HEK293 (cell line): ENCODE data around the gene PRPF6.
A peak's percentile ranks its signal among the peaks of the same experiment; 100 is the strongest.

Source experiments
- EGR2 ChIP-seq: fragments of 450-650 bp; formaldehyde crosslinking; IDR thresholded peaks from 2 replicates; pipeline ENCODE4 v1.5.1; 2016; ENCODE audit warnings: low read depth, missing biosample characterization, missing genetic modification characterization
- IKZF3 ChIP-seq: fragments of 450-650 bp; IDR thresholded peaks from 2 replicates; pipeline ENCODE4 v1.5.0; 2018; ENCODE audit warnings: missing biosample characterization, mild to moderate bottlenecking, missing genetic modification characterization, moderate library complexity
- OSR2 ChIP-seq: fragments of 450-650 bp; formaldehyde crosslinking; IDR thresholded peaks from 2 replicates; pipeline ENCODE4 v1.5.1; 2016; ENCODE audit warnings: missing biosample characterization, missing genetic modification characterization
- OVOL3 ChIP-seq: fragments of 450-650 bp; formaldehyde crosslinking; IDR thresholded peaks from 2 replicates; pipeline ENCODE4 v1.5.1; 2016; ENCODE audit warnings: missing biosample characterization, missing genetic modification characterization
- ZFHX2 ChIP-seq: fragments of 450-650 bp; formaldehyde crosslinking; conservative IDR thresholded peaks from 2 replicates; pipeline ENCODE4 v1.5.1; 2016; ENCODE audit warnings: missing biosample characterization, missing genetic modification characterization
- ZNF121 ChIP-seq: fragments of 450-650 bp; formaldehyde crosslinking; IDR thresholded peaks from 2 replicates; pipeline ENCODE4 v1.5.1; 2016; ENCODE audit warnings: missing biosample characterization, missing genetic modification characterization
- ZNF146 ChIP-seq: fragments of 450-650 bp; formaldehyde crosslinking; IDR thresholded peaks from 2 replicates; pipeline ENCODE4 v1.5.1; 2016; ENCODE audit warnings: missing biosample characterization, missing genetic modification characterization
- ZNF157 ChIP-seq: fragments of 450-650 bp; formaldehyde crosslinking; IDR thresholded peaks from 2 replicates; pipeline ENCODE4 v1.5.1; 2016; ENCODE audit warnings: missing biosample characterization, missing genetic modification characterization
- ZNF239 ChIP-seq: fragments of 450-650 bp; formaldehyde crosslinking; IDR thresholded peaks from 2 replicates; pipeline ENCODE4 v1.5.1; 2016; ENCODE audit warnings: missing biosample characterization, missing genetic modification characterization
- ZNF266 ChIP-seq: fragments of 450-650 bp; formaldehyde crosslinking; IDR thresholded peaks from 2 replicates; pipeline ENCODE4 v1.5.1; 2016; ENCODE audit warnings: missing biosample characterization, missing genetic modification characterization, low read depth
- ZNF311 ChIP-seq: fragments of 450-650 bp; formaldehyde crosslinking; IDR thresholded peaks from 2 replicates; pipeline ENCODE4 v1.5.1; 2017; ENCODE audit warnings: missing biosample characterization, missing genetic modification characterization, borderline replicate concordance
- ZNF350 ChIP-seq: fragments of 450-650 bp; formaldehyde crosslinking; IDR thresholded peaks from 2 replicates; pipeline ENCODE4 v1.5.0; 2017; ENCODE audit warnings: missing biosample characterization, mild to moderate bottlenecking, missing genetic modification characterization
- ZNF423 ChIP-seq: fragments of 450-650 bp; formaldehyde crosslinking; IDR thresholded peaks from 2 replicates; pipeline ENCODE4 v1.5.1; 2016; ENCODE audit warnings: missing biosample characterization, missing genetic modification characterization
- ZNF549 ChIP-seq: fragments of 450-650 bp; IDR thresholded peaks from 2 replicates; pipeline ENCODE4 v1.5.1; 2018; ENCODE audit warnings: missing biosample characterization, missing genetic modification characterization, mild to moderate bottlenecking, inconsistent platforms, moderate library complexity
- ZNF610 ChIP-seq: fragments of 450-650 bp; formaldehyde crosslinking; IDR thresholded peaks from 2 replicates; pipeline ENCODE4 v1.5.1; 2016; ENCODE audit warnings: missing biosample characterization, missing genetic modification characterization, borderline replicate concordance
- ZNF623 ChIP-seq: fragments of 450-650 bp; formaldehyde crosslinking; IDR thresholded peaks from 2 replicates; pipeline ENCODE4 v1.5.1; 2016; ENCODE audit warnings: missing biosample characterization, missing genetic modification characterization
- ZNF654 ChIP-seq: fragments of 450-650 bp; formaldehyde crosslinking; IDR thresholded peaks from 2 replicates; pipeline ENCODE4 v1.5.1; 2016; ENCODE audit warnings: low read depth, missing biosample characterization, missing genetic modification characterization
- ZXDB ChIP-seq: fragments of 450-650 bp; formaldehyde crosslinking; IDR thresholded peaks from 2 replicates; pipeline ENCODE4 v1.5.1; 2016; ENCODE audit warnings: missing biosample characterization, missing genetic modification characterization
- TF ChIP-seq, protein P1 (sequence below): fragments of 450-650 bp; formaldehyde crosslinking; IDR thresholded peaks from 2 replicates; pipeline ENCODE4; 2016; ENCODE audit warnings: missing biosample characterization, missing genetic modification characterization
- TF ChIP-seq, protein P2 (sequence below): fragments of 450-650 bp; formaldehyde crosslinking; IDR thresholded peaks from 2 replicates; pipeline ENCODE4 v1.5.1; 2017; ENCODE audit warnings: missing biosample characterization, mild to moderate bottlenecking, missing genetic modification characterization, moderate library complexity
- TF ChIP-seq, protein P3 (sequence below): fragments of 450-650 bp; formaldehyde crosslinking; IDR thresholded peaks from 2 replicates; pipeline ENCODE4 v1.5.1; 2016; ENCODE audit warnings: missing biosample characterization, missing genetic modification characterization
- TF ChIP-seq, protein P4 (sequence below): fragments of 450-650 bp; formaldehyde crosslinking; optimal IDR thresholded peaks from 2 replicates; pipeline ENCODE3; 2016; ENCODE audit warnings: missing biosample characterization, mild to moderate bottlenecking, missing genetic modification characterization
- TF ChIP-seq, protein P5 (sequence below): fragments of 450-650 bp; formaldehyde crosslinking; IDR thresholded peaks from 2 replicates; pipeline ENCODE4 v1.5.1; 2016; ENCODE audit warnings: missing biosample characterization, missing genetic modification characterization
- TF ChIP-seq, protein P6 (sequence below): fragments of 450-650 bp; formaldehyde crosslinking; IDR thresholded peaks from 2 replicates; pipeline ENCODE4 v1.5.1; 2016; ENCODE audit warnings: missing biosample characterization, missing genetic modification characterization, borderline replicate concordance

The PRPF6 gene

DNA sequence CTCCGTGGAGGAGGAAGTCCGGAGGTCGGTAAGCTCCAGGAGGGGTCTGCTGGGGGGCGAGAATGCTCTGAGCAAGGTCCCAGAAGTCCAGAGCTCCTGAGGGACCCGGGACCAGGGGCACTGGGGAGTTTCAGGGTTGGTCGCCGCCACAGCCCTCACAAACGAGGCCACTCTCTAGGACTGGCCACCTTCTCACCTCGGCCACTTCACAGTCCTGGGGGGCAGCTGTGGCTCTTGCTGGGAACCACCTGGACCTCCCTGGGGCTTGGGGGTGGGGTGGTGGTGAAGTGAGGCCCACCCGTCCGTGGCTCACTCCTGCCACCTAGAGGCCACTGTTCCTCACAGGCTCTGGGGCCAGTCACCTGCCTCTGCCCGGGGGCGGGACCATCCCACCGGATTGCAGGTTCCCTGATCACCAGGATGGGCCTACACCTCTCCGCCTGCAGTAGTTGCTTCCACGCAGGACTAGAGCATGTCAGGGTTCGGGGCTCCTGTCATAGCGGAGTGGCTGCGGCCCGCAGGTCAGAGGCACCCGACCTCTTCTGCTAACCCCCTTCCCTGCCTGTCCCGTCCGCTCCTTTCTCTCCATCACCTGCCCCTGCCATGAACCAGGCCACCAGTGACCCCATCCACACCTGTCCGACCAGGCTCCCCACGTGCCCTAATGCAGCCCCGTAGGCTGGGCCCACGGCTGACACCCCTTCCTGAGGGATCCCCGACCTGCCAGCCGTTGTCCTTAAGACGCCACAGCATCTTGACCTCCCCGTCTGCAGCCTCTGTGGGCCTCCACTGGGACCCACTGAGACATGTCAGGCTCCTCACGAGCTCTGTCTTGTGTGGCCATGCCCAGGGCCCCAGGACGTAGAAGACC, 76.9 kb downstream of the PRPF6 start (continued):
- TF ChIP-seq, protein P1, sequence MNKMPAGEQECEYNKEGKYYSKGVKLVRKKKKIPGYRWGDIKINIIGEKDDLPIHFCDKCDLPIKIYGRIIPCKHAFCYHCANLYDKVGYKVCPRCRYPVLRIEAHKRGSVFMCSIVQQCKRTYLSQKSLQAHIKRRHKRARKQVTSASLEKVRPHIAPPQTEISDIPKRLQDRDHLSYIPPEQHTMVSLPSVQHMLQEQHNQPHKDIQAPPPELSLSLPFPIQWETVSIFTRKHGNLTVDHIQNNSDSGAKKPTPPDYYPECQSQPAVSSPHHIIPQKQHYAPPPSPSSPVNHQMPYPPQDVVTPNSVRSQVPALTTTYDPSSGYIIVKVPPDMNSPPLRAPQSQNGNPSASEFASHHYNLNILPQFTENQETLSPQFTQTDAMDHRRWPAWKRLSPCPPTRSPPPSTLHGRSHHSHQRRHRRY (tag by site-specific recombination), result no peak
- TF ChIP-seq ZNF121 (tag by site-specific recombination) (no peak), ZNF623 (tag by site-specific recombination) (no peak), ZFHX2 (peak; percentile 78), ZNF610 (no peak), IKZF3 (tag by site-specific recombination) (no peak), ZXDB (0 out of 2 replicates have a peak, but pooled peaks have one; percentile 38), ZNF157 (tag by site-specific recombination) (no peak), EGR2 (tag by site-specific recombination) (peak; percentile 75), ZNF266 (no peak), OSR2 (tag by site-specific recombination) (no peak; the same call in 1 of the 2 replicates), ZNF239 (tag by site-specific recombination) (no peak), ZNF423 (tag by site-specific recombination) (0 out of 2 replicates have a peak, but pooled peaks have one; percentile 48), ZNF350 (tag by site-specific recombination) (no peak), ZNF654 (tag by site-specific recombination) (peak; percentile 90), ZNF146 (tag by site-specific recombination) (no peak), OVOL3 (tag by site-specific recombination) (no peak), ZNF549 (tag by site-specific recombination) (no peak), ZNF311 (tag by site-specific recombination) (no peak)
- TF ChIP-seq, protein P2, sequence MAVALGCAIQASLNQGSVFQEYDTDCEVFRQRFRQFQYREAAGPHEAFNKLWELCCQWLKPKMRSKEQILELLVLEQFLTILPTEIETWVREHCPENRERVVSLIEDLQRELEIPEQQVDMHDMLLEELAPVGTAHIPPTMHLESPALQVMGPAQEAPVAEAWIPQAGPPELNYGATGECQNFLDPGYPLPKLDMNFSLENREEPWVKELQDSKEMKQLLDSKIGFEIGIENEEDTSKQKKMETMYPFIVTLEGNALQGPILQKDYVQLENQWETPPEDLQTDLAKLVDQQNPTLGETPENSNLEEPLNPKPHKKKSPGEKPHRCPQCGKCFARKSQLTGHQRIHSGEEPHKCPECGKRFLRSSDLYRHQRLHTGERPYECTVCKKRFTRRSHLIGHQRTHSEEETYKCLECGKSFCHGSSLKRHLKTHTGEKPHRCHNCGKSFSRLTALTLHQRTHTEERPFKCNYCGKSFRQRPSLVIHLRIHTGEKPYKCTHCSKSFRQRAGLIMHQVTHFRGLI, result no peak
- TF ChIP-seq, protein P3, sequence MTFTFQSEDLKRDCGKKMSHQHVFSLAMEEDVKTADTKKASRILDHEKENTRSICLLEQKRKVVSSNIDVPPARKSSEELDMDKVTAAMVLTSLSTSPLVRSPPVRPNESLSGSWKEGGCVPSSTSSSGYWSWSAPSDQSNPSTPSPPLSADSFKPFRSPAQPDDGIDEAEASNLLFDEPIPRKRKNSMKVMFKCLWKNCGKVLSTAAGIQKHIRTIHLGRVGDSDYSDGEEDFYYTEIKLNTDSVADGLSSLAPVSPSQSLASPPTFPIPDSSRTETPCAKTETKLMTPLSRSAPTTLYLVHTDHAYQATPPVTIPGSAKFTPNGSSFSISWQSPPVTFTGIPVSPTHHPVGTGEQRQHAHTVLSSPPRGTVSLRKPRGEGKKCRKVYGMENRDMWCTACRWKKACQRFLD (tag by site-specific recombination), result no peak
- TF ChIP-seq, protein P4, sequence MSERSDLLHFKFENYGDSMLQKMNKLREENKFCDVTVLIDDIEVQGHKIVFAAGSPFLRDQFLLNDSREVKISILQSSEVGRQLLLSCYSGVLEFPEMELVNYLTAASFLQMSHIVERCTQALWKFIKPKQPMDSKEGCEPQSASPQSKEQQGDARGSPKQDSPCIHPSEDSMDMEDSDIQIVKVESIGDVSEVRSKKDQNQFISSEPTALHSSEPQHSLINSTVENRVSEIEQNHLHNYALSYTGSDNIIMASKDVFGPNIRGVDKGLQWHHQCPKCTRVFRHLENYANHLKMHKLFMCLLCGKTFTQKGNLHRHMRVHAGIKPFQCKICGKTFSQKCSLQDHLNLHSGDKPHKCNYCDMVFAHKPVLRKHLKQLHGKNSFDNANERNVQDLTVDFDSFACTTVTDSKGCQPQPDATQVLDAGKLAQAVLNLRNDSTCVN, result peak; percentile 16
- TF ChIP-seq, protein P5, sequence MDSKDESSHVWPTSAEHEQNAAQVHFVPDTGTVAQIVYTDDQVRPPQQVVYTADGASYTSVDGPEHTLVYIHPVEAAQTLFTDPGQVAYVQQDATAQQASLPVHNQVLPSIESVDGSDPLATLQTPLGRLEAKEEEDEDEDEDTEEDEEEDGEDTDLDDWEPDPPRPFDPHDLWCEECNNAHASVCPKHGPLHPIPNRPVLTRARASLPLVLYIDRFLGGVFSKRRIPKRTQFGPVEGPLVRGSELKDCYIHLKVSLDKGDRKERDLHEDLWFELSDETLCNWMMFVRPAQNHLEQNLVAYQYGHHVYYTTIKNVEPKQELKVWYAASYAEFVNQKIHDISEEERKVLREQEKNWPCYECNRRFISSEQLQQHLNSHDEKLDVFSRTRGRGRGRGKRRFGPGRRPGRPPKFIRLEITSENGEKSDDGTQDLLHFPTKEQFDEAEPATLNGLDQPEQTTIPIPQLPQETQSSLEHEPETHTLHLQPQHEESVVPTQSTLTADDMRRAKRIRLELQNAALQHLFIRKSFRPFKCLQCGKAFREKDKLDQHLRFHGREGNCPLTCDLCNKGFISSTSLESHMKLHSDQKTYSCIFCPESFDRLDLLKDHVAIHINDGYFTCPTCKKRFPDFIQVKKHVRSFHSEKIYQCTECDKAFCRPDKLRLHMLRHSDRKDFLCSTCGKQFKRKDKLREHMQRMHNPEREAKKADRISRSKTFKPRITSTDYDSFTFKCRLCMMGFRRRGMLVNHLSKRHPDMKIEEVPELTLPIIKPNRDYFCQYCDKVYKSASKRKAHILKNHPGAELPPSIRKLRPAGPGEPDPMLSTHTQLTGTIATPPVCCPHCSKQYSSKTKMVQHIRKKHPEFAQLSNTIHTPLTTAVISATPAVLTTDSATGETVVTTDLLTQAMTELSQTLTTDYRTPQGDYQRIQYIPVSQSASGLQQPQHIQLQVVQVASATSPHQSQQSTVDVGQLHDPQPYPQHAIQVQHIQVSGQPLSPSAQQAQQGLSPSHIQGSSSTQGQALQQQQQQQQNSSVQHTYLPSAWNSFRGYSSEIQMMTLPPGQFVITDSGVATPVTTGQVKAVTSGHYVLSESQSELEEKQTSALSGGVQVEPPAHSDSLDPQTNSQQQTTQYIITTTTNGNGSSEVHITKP (tag by site-specific recombination), result peak; percentile 70
- TF ChIP-seq, protein P6, sequence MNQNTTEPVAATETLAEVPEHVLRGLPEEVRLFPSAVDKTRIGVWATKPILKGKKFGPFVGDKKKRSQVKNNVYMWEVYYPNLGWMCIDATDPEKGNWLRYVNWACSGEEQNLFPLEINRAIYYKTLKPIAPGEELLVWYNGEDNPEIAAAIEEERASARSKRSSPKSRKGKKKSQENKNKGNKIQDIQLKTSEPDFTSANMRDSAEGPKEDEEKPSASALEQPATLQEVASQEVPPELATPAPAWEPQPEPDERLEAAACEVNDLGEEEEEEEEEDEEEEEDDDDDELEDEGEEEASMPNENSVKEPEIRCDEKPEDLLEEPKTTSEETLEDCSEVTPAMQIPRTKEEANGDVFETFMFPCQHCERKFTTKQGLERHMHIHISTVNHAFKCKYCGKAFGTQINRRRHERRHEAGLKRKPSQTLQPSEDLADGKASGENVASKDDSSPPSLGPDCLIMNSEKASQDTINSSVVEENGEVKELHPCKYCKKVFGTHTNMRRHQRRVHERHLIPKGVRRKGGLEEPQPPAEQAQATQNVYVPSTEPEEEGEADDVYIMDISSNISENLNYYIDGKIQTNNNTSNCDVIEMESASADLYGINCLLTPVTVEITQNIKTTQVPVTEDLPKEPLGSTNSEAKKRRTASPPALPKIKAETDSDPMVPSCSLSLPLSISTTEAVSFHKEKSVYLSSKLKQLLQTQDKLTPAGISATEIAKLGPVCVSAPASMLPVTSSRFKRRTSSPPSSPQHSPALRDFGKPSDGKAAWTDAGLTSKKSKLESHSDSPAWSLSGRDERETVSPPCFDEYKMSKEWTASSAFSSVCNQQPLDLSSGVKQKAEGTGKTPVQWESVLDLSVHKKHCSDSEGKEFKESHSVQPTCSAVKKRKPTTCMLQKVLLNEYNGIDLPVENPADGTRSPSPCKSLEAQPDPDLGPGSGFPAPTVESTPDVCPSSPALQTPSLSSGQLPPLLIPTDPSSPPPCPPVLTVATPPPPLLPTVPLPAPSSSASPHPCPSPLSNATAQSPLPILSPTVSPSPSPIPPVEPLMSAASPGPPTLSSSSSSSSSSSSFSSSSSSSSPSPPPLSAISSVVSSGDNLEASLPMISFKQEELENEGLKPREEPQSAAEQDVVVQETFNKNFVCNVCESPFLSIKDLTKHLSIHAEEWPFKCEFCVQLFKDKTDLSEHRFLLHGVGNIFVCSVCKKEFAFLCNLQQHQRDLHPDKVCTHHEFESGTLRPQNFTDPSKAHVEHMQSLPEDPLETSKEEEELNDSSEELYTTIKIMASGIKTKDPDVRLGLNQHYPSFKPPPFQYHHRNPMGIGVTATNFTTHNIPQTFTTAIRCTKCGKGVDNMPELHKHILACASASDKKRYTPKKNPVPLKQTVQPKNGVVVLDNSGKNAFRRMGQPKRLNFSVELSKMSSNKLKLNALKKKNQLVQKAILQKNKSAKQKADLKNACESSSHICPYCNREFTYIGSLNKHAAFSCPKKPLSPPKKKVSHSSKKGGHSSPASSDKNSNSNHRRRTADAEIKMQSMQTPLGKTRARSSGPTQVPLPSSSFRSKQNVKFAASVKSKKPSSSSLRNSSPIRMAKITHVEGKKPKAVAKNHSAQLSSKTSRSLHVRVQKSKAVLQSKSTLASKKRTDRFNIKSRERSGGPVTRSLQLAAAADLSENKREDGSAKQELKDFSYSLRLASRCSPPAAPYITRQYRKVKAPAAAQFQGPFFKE (tag by site-specific recombination), result no peak
